IMR-90 (cell line): ENCODE data around the gene TMEM50A.
"Not testable (repeated sequence)": the region's sequence is repeated elsewhere in the genome, so short reads cannot be mapped to it uniquely, and the experiment has no call there.

ENCODE experiments used
- CHD1 ChIP-seq: IDR thresholded peaks from 2 replicates; pipeline ENCODE4 v1.6.1; 2012; ENCODE audit warnings: low read depth, low read length, improper control_type of control experiment
- CTCF ChIP-seq: conservative IDR thresholded peaks from 2 replicates; pipeline ENCODE4 v1.5.1; 2012; ENCODE audit warnings: mild to moderate bottlenecking, low read depth, low read length, improper control_type of control experiment
- FOS ChIP-seq: fragments of 150-350 bp; IDR thresholded peaks from 2 replicates; pipeline ENCODE4 v1.6.1; 2016; ENCODE audit warnings: low read depth, low read length
- MAFK ChIP-seq: IDR thresholded peaks from 2 replicates; pipeline ENCODE4 v1.6.1; 2012; ENCODE audit warnings: low read depth, low read length, improper control_type of control experiment
- MAZ ChIP-seq: IDR thresholded peaks from 2 replicates; pipeline ENCODE4 v1.6.1; 2012; ENCODE audit warnings: low read depth, mild to moderate bottlenecking, low read length, improper control_type of control experiment, moderate library complexity, borderline replicate concordance
- MXI1 ChIP-seq: IDR thresholded peaks from 2 replicates; pipeline ENCODE4 v1.6.1; 2012; ENCODE audit warnings: low read depth, mild to moderate bottlenecking, low read length, moderate library complexity, borderline replicate concordance
- POLR2A ChIP-seq: IDR thresholded peaks from 2 replicates; pipeline ENCODE4 v1.6.1; 2012; ENCODE audit warnings: mild to moderate bottlenecking, low read depth, low read length
- RAD21 ChIP-seq: IDR thresholded peaks from 2 replicates; pipeline ENCODE4 v1.6.1; 2012; ENCODE audit warnings: low read length, improper control_type of control experiment
- RFX5 ChIP-seq: IDR thresholded peaks from 2 replicates; pipeline ENCODE4 v1.8.0; 2012; ENCODE audit warnings: low read depth, mild to moderate bottlenecking, low read length, moderate library complexity
- SMC3 ChIP-seq: fragments of 150-350 bp; IDR thresholded peaks from 2 replicates; pipeline ENCODE4 v1.6.1; 2016; ENCODE audit warnings: low read depth, mild to moderate bottlenecking, antibody characterized with exemption, low read length, moderate library complexity
- USF2 ChIP-seq: fragments of 150-350 bp; IDR thresholded peaks from 2 replicates; pipeline ENCODE4 v1.6.1; 2017; ENCODE audit warnings: mild to moderate bottlenecking, antibody characterized with exemption, low read length, low read depth
- TF ChIP-seq, protein P1 (sequence below): fragments of 150-350 bp; IDR thresholded peaks from 2 replicates; pipeline ENCODE4 v1.6.1; 2016; ENCODE audit warnings: low read depth, mild to moderate bottlenecking, low read length, moderate library complexity, borderline replicate concordance

- TF ChIP-seq CTCF, RAD21, MAZ, POLR2A, RFX5, CHD1, FOS, MAFK, MXI1, SMC3, USF2: not testable (repeated sequence)
- TF ChIP-seq, protein P1, sequence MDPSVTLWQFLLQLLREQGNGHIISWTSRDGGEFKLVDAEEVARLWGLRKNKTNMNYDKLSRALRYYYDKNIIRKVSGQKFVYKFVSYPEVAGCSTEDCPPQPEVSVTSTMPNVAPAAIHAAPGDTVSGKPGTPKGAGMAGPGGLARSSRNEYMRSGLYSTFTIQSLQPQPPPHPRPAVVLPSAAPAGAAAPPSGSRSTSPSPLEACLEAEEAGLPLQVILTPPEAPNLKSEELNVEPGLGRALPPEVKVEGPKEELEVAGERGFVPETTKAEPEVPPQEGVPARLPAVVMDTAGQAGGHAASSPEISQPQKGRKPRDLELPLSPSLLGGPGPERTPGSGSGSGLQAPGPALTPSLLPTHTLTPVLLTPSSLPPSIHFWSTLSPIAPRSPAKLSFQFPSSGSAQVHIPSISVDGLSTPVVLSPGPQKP, result not testable (repeated sequence)
Observed at GRCh38 chr1:25309486-25309885, 28.6 kb upstream of the TMEM50A start.
